HCT116 (cell line): ENCODE measurements around the gene POU3F1. TPM values are rescaled to one million over a fixed set of nuclear protein-coding genes. Genes with fewer than 3 reads are reported as not detected.

ENCODE experiments used
- ATAC-seq: fragments of 200-7000 bp; cut with Tn5 transposase; 2 replicates; pipeline ENCODE4 v1.9.1; 2020; ENCODE audit warnings: mild to moderate bottlenecking, moderate library complexity
- BruUV-seq: library from RNA; stranded (reverse); fragments of 400-500 nt; replicated peaks from 2 replicates; lab custom pipeline; 2021; lab: Mats Ljungman, UMichigan
- CTCF ChIA-PET: fragments of 300-600 bp; sonication (Branson Sonifier 250); formaldehyde crosslinking; loops from one replicate; lab custom pipeline; 2021; ENCODE audit warnings: antibody characterized with exemption; lab: Charles Lee
- POLR2A ChIA-PET: fragments of 300-600, 350-600 bp; sonication (Branson Sonifier 250); formaldehyde crosslinking; loops from one replicate; lab custom pipeline; 2021; ENCODE audit warnings: antibody characterized with exemption; lab: Charles Lee
- RAD21 ChIA-PET, 2 experiments: fragments of 300-600 bp; sonication (Branson Sonifier 250); formaldehyde crosslinking; loops; one replicate each; lab custom pipeline; 2023; ENCODE audit warnings: low total read pairs in 2 of 2; ENCODE audit not compliant: uncharacterized antibody in 2 of 2, unreplicated experiment in 2 of 2, low non-redundant PET in 1 of 2; lab: Charles Lee
- DNase-seq: peaks from one replicate; pipeline ENCODE4 v3.0.0-alpha.2; 2010; ENCODE audit warnings: low read depth, low spot score
- H2AFZ ChIP-seq: fragments of 200-600 bp; shearing (Covaris generic), sonication (generic); 2 replicates; pipeline ENCODE4 v1.6.1; 2017; ENCODE audit warnings: low read depth, mixed run types, mixed read lengths, antibody characterized with exemption, low read length; ENCODE audit not compliant: poor library complexity, severe bottlenecking
- H3K27ac ChIP-seq: 2 replicates; pipeline ENCODE4 v1.5.1; 2012; ENCODE audit warnings: low read depth, low read length
- H3K27me3 ChIP-seq: fragments of 200-600 bp; sonication (generic); 2 replicates; pipeline ENCODE4 v1.6.1; 2016; ENCODE audit warnings: mixed run types, low read length, mixed read lengths; ENCODE audit not compliant: insufficient read depth
- H3K36me3 ChIP-seq, 2 experiments: fragments of 200-500 bp in 1 of 2; fragments of 200-600 bp in 1 of 2; sonication (Bioruptor generic) in 1 of 2; sonication (generic) in 1 of 2; 2 replicates each; pipeline versions ENCODE4 v1.5.1 to v1.6.1; 2014 to 2016; ENCODE audit warnings: low read length in 2 of 2, inconsistent platforms in 1 of 2, mixed read lengths in 1 of 2, mixed run types in 1 of 2; ENCODE audit not compliant: insufficient read depth in 2 of 2, control insufficient read depth in 1 of 2
- H3K4me1 ChIP-seq, 2 experiments: fragments of 200-600 bp in 1 of 2; sonication (generic) in 1 of 2; 2 replicates each; pipeline versions ENCODE4 v1.5.1 to v1.6.1; 2012 to 2017; ENCODE audit warnings: low read length in 2 of 2, inconsistent platforms in 1 of 2, mild to moderate bottlenecking in 1 of 2, mixed read lengths in 1 of 2, mixed run types in 1 of 2, moderate library complexity in 1 of 2; ENCODE audit not compliant: insufficient read depth in 2 of 2, control insufficient read depth in 1 of 2
- H3K4me2 ChIP-seq: fragments of 200-600 bp; sonication (generic); 2 replicates; pipeline ENCODE4 v1.6.1; 2017; ENCODE audit warnings: mixed run types, low read length, mixed read lengths
- H3K4me3 ChIP-seq, 2 experiments: fragments of 200-600 bp in 1 of 2; sonication (generic) in 1 of 2; replicated peaks in 1 of 2; 2 replicates each; pipeline ENCODE4 v1.5.1; 2011 to 2016; ENCODE audit warnings: low read length in 2 of 2, control low read depth in 1 of 2, low read depth in 1 of 2, mild to moderate bottlenecking in 1 of 2, mixed read lengths in 1 of 2, mixed run types in 1 of 2
- H3K79me2 ChIP-seq: fragments of 200-600 bp; sonication (generic); 2 replicates; pipeline ENCODE4 v1.6.1; 2017; ENCODE audit warnings: mild to moderate bottlenecking, mixed run types, low read length, moderate library complexity, mixed read lengths; ENCODE audit not compliant: insufficient read depth
- H3K9ac ChIP-seq: fragments of 200-600 bp; sonication (generic); 2 replicates; pipeline ENCODE4 v1.6.1; 2016; ENCODE audit warnings: low read length, mixed read lengths
- H3K9me2 ChIP-seq: fragments of 200-600 bp; sonication (generic), shearing (Covaris generic); 2 replicates; pipeline ENCODE4 v1.6.1; 2017; ENCODE audit warnings: mixed run types, mild to moderate bottlenecking, moderate library complexity; ENCODE audit not compliant: insufficient read depth
- H3K9me3 ChIP-seq, 2 experiments: fragments of 200-500 bp in 1 of 2; fragments of 200-600 bp in 1 of 2; sonication (Bioruptor generic) in 1 of 2; sonication (generic) in 1 of 2; 2 replicates each; pipeline ENCODE4 v1.6.1; 2014 to 2017; ENCODE audit warnings: low read length in 2 of 2, mixed read lengths in 2 of 2, inconsistent platforms in 1 of 2, low read depth in 1 of 2, mild to moderate bottlenecking in 1 of 2, mixed run types in 1 of 2, moderate library complexity in 1 of 2; ENCODE audit not compliant: control insufficient read depth in 1 of 2, insufficient read depth in 1 of 2
- H4K20me1 ChIP-seq: fragments of 200-600 bp; sonication (generic), shearing (Covaris generic); 2 replicates; pipeline ENCODE4 v1.6.1; 2017; ENCODE audit warnings: mixed run types, mild to moderate bottlenecking, moderate library complexity; ENCODE audit not compliant: insufficient read depth
- CEBPB ChIP-seq: IDR thresholded peaks from 2 replicates; pipeline ENCODE4 v1.6.1; 2012; ENCODE audit warnings: low read depth
- CTCF ChIP-seq, 3 experiments: fragments of 200-600 bp in 1 of 3; sonication (generic) in 1 of 3; IDR thresholded peaks in 2 of 3; conservative IDR thresholded peaks in 1 of 3; 2 replicates each; pipeline ENCODE4 v1.5.1; 2012 to 2017; ENCODE audit warnings: low read depth in 2 of 3, low read length in 2 of 3, antibody characterized with exemption in 1 of 3, borderline replicate concordance in 1 of 3, control low read depth in 1 of 3, mild to moderate bottlenecking in 1 of 3, mixed read lengths in 1 of 3, mixed run types in 1 of 3, moderate library complexity in 1 of 3; ENCODE audit not compliant: insufficient read depth in 1 of 3
- EGR1 ChIP-seq: IDR thresholded peaks from 2 replicates; pipeline ENCODE4 v1.6.1; 2012; ENCODE audit warnings: low read depth
- FOSL1 ChIP-seq: IDR thresholded peaks from 2 replicates; pipeline ENCODE4 v1.6.1; 2012; ENCODE audit warnings: low read depth
- POLR2AphosphoS5 ChIP-seq: IDR thresholded peaks from 2 replicates; pipeline ENCODE4 v1.6.1; 2011; ENCODE audit warnings: mild to moderate bottlenecking, low read depth, low read length, moderate library complexity
- TCF7L2 ChIP-seq: IDR thresholded peaks from 2 replicates; pipeline ENCODE4 v1.7.0; 2011; ENCODE audit warnings: borderline replicate concordance, inconsistent platforms; ENCODE audit not compliant: insufficient read depth, insufficient read length; ENCODE audit errors: extremely low read depth
- ZBTB33 ChIP-seq: IDR thresholded peaks from 2 replicates; pipeline ENCODE4 v1.6.1; 2011; ENCODE audit warnings: mild to moderate bottlenecking, low read length, moderate library complexity; ENCODE audit not compliant: insufficient replicate concordance; ENCODE audit errors: extremely low read depth
- ZFX ChIP-seq: fragments of 450-650 bp; IDR thresholded peaks from 2 replicates; pipeline ENCODE4 v1.6.1; 2017
- intact Hi-C: fragments of 100-400 bp; cut with micrococcal nuclease; formaldehyde crosslinking; loops from 2 replicates; pipeline ENCODE4 v1.10.0; 2022
- total RNA-seq: library from RNA; stranded (reverse); gene quantifications from one replicate; pipeline ENCODE4 v1.2.1, GENCODE V29; 2021; ENCODE audit not compliant: unreplicated experiment

Gene POU3F1
- total RNA-seq, 1 experiment from 2014 or later: not detected

- no peak for DNase-seq
These were observed 18.4 kb downstream of the POU3F1 start for GRCh38 chr1:38028105-38028591.

More at GRCh38 chr1:38028105-38028591, 18.4 kb downstream of the POU3F1 start:
- H3K27me3 ChIP-seq: no peaks in the 10 kb centered on the region
- POLR2A ChIA-PET: no interaction called here
- H4K20me1 ChIP-seq: no peaks in the 10 kb centered on the region
- no peak overlapping the region for H2AFZ ChIP-seq
- H3K9me3 ChIP-seq: no peaks in the 10 kb centered on the region
- no peak overlapping the region for H3K4me3 ChIP-seq
- peaks cover 22 to 35% of the 10 kb centered on the region in 2 experiments; a peak in 3 of 4 replicates for H3K36me3 ChIP-seq
- TF ChIP-seq ZBTB33: no peak
- TF ChIP-seq ZFX: no peak
- no peak for TF ChIP-seq EGR1
- TF ChIP-seq POLR2AphosphoS5: 0 out of 2 replicates have a peak, but pooled peaks have one; percentile 30
- TF ChIP-seq TCF7L2: no peak
- TF ChIP-seq CTCF (IDR thresholded peaks at IDR 0.05 in 2 of 3, conservative IDR thresholded peaks at IDR 0.05 in 1 of 3; ENCODE audit: borderline replicate concordance in 1 of 3, insufficient read depth in 1 of 3, low read depth in 2 of 3, low read length in 2 of 3): no peak
- TF ChIP-seq FOSL1: no peak
- TF ChIP-seq CEBPB: no peak
- RAD21 ChIA-PET: no interaction called here
- no peaks in the 10 kb centered on the region for H3K79me2 ChIP-seq
- no peaks in the 10 kb centered on the region for H3K9me2 ChIP-seq
- no peak for ATAC-seq
- no TSS peak for BruUV-seq
- CTCF ChIA-PET: interaction anchor here (0.9 to 1.4 kb wide), 2 partner anchors 12 to 807 kb away, joined by 3 read pairs; no protein-coding TSS in a partner anchor
- H3K9ac ChIP-seq: no peak overlapping the region
- intact Hi-C loops: loop anchor here (5.0 kb wide), 1 partner anchor 789 kb away; no protein-coding TSS in a partner anchor
- H3K4me2 ChIP-seq: no peak overlapping the region
- H3K27ac ChIP-seq: no peak overlapping the region
- peaks cover 0 to 14% of the 10 kb centered on the region in 2 experiments; a peak in 1 of 4 replicates for H3K4me1 ChIP-seq
